Activated T-cell treated with anti-CD3 and anti-CD28 coated beads, Interleukin-2, amount 50 U/mL, for 72 hours (primary cell): ENCODE measurements around the gene ADAMTS12. TPM values are rescaled to one million over a fixed set of nuclear protein-coding genes. Genes with fewer than 3 reads are reported as not detected.

Experiments
- ATAC-seq, 2 donors: fragments of 150-1000 bp; cut with Tn5 transposase; replicated peaks in 1 of 2; 2 replicates each; pipeline ENCODE4 v1.10.0; 2021; ENCODE audit warnings: moderate library complexity in 2 of 2, mild to moderate bottlenecking in 1 of 2
- DNase-seq, 2 donors: peaks; one replicate each; pipeline ENCODE4 v3.0.0; 2021 to 2022; ENCODE audit warnings: mixed read lengths in 1 of 2
- H3K27ac Mint-ChIP-seq: one replicate; pipeline ENCODE4 v1.8.0; 2022; ENCODE audit warnings: mild to moderate bottlenecking, moderate library complexity, mixed read lengths
- H3K27me3 Mint-ChIP-seq: one replicate; pipeline ENCODE4 v1.8.0; 2022; ENCODE audit warnings: low read depth, mixed read lengths
- H3K36me3 Mint-ChIP-seq, 2 donors: one replicate each; pipeline ENCODE4 v1.8.0; 2022; ENCODE audit warnings: mixed read lengths in 2 of 2, mild to moderate bottlenecking in 1 of 2; ENCODE audit not compliant: insufficient read depth in 2 of 2
- H3K4me1 Mint-ChIP-seq: one replicate; pipeline ENCODE4 v1.8.0; 2022; ENCODE audit warnings: low read depth, mixed read lengths
- H3K4me3 Mint-ChIP-seq, 2 donors: one replicate each; pipeline ENCODE4 v1.8.0; 2022; ENCODE audit warnings: mild to moderate bottlenecking in 2 of 2, mixed read lengths in 2 of 2, moderate library complexity in 2 of 2
- H3K9me3 Mint-ChIP-seq, 2 donors: one replicate each; pipeline ENCODE4 v1.8.0; 2022; ENCODE audit warnings: mixed read lengths in 2 of 2
- total RNA-seq, 2 donors: library from RNA; stranded (reverse); gene quantifications; one replicate each; pipeline ENCODE4 v1.2.3, GENCODE V29; 2022

Gene ADAMTS12
- under 1 TPM in 1 of 2 donors, not detected in 1; 0.05 TPM for total RNA-seq

- H3K27ac Mint-ChIP-seq = no peak within 1 kb of the TSS
- ATAC-seq = peak in 1 of 2 donors; percentile 27
- H3K27me3 Mint-ChIP-seq = peaks cover 60% of the 10 kb centered on the region
- peak in 1 of 2 donors; percentile 1 for DNase-seq
- H3K36me3 Mint-ChIP-seq = no peaks in the 10 kb centered on the region
- H3K9me3 Mint-ChIP-seq = peaks cover 2 to 4% of the 10 kb centered on the region in 2 donors
- H3K4me1 Mint-ChIP-seq = peaks cover 6% of the 10 kb centered on the region
- peak within 1 kb of the TSS in 1 of 2 donors; percentile 63 for H3K4me3 Mint-ChIP-seq
Observed at GRCh38 chr5:33891788-33892619, at the start of gene ADAMTS12. Gene ADAMTS12 (minus strand): TSS chr5:33891990. CDS start chr5:33891856, 134 bp downstream.

DNA sequence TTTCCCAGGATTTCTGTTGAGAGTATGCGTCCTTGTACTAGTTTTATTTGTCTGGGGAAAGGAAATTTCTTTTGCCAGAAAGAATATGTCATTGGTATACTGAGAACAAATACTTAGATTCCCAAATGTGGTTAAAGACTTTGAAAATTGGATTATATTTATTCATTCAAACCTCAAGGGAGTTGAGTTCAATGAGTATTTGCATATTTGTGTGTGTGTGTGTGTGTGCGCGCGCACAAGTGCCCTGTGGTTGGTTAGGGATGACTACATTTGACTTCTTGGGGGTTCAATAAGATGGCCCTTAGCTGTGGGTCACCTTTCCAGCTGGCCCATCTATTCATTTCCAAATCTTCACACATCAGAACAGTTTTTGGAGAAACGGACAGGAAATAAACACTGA lies 49.3 kb upstream of the ADAMTS12 start:
- peaks cover 76% of the 10 kb centered on the region for H3K27me3 Mint-ChIP-seq

DNA sequence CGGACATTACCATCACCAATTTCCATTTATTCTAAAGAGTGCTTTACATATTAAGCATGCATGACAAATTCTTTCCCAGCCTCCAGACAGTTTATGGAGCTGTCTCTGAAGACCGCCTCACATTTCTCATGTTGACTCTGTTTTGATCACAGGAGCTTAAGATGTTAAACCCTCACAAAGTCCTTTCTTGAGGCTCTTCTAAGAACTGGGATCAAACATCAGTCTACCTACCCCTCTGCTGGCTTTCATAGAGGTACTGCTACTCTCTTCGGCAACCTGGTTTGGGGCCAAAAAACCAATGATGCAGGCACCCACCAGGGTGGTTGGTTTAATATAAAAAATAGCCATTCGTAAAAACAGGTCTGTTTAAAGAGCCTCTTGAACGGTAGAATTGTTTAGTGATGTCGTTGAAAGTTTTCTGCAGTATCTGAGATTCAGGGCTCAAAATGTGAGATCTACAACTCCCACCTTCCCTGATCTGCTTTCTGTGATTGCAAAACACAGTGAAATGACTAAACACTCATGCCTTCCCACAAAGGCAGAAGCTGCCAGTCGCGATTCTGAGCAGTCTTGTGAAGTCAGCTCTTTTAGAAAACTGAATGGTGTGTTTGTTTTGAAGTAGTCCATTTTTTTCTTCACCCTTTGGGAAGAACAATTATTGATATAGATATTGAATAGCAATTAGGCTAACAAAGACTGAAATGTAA lies 47.9 kb upstream of the ADAMTS12 start:
- H3K36me3 Mint-ChIP-seq = no peaks in the 10 kb centered on the region
- H3K27ac Mint-ChIP-seq = no peak overlapping the region
- H3K27me3 Mint-ChIP-seq = peaks cover 78% of the 10 kb centered on the region
- H3K4me1 Mint-ChIP-seq = peaks cover 9% of the 10 kb centered on the region
- DNase-seq (no peak), ATAC-seq (no peak)
- H3K4me3 Mint-ChIP-seq = no peak overlapping the region
- no peaks in the 10 kb centered on the region for H3K9me3 Mint-ChIP-seq

More for the DNA sequence above, 49.3 kb upstream of the ADAMTS12 start:
- Mint-ChIP-seq H3K9me3 (no peaks in the 10 kb centered on the region), H3K27ac (no peak overlapping the region), H3K4me3 (no peak overlapping the region), H3K4me1 (peaks cover 7% of the 10 kb centered on the region), H3K36me3 (no peaks in the 10 kb centered on the region)
- DNase-seq = no peak
- ATAC-seq = no peak

DNA sequence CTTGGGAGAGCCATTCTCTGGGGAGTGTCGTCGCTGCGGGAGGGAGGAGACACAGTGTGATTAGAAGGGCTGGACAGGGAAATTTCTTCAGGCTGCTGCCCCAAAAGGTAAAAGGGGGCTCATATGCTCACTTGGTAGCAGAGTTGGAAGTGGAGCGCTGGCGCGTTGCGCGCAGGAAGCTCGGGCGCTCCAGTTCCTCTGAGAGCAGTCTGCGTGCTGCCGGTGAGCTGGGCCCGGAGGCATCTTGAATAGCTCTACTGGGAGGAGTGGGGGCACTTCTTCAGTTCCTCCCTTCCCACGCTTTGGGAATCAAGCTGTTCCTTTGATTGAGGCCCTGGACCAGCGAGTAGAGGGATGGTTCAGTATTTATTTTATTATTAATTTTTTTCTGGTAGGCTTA lies 47.1 kb upstream of the ADAMTS12 start:
- Mint-ChIP-seq H3K27me3 (peaks cover 78% of the 10 kb centered on the region), H3K27ac (no peak overlapping the region), H3K36me3 (no peaks in the 10 kb centered on the region), H3K9me3 (no peaks in the 10 kb centered on the region), H3K4me1 (peaks cover 9% of the 10 kb centered on the region), H3K4me3 (no peak overlapping the region)
- no peak for DNase-seq
- ATAC-seq = no peak

GRCh38 chr5:33938507-33938796 lies 46.7 kb upstream of the ADAMTS12 start:
- Mint-ChIP-seq H3K4me1 (peaks cover 9% of the 10 kb centered on the region), H3K27me3 (peaks cover 78% of the 10 kb centered on the region), H3K27ac (no peak overlapping the region), H3K9me3 (no peaks in the 10 kb centered on the region), H3K36me3 (no peaks in the 10 kb centered on the region), H3K4me3 (no peak overlapping the region)
- ATAC-seq (no peak), DNase-seq (no peak)

DNA sequence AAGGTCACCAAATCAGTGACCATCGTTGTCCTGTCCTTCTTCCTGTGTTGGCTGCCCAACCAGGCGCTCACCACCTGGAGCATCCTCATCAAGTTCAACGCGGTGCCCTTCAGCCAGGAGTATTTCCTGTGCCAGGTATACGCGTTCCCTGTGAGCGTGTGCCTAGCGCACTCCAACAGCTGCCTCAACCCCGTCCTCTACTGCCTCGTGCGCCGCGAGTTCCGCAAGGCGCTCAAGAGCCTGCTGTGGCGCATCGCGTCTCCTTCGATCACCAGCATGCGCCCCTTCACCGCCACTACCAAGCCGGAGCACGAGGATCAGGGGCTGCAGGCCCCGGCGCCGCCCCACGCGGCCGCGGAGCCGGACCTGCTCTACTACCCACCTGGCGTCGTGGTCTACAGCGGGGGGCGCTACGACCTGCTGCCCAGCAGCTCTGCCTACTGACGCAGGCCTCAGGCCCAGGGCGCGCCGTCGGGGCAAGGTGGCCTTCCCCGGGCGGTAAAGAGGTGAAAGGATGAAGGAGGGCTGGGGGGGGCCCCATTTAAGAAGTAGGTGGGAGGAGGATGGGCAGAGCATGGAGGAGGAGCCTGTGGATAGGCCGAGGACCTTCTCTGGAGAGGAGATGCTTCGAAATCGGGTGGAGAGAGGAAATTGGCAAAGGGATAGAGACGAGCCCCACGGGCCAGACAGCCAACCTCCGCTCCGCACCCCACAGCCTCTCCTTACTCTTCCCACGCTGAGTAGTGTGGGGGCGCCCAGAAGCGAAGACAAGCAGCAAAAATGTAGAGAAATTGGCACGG lies 46.1 kb upstream of the ADAMTS12 start:
- H3K27me3 Mint-ChIP-seq = peaks cover 84% of the 10 kb centered on the region
- H3K9me3 Mint-ChIP-seq = no peaks in the 10 kb centered on the region
- H3K4me1 Mint-ChIP-seq = peaks cover 9% of the 10 kb centered on the region
- ATAC-seq = no peak
- no peak overlapping the region for H3K4me3 Mint-ChIP-seq
- no peaks in the 10 kb centered on the region for H3K36me3 Mint-ChIP-seq
- no peak for DNase-seq
- H3K27ac Mint-ChIP-seq = no peak overlapping the region

DNA sequence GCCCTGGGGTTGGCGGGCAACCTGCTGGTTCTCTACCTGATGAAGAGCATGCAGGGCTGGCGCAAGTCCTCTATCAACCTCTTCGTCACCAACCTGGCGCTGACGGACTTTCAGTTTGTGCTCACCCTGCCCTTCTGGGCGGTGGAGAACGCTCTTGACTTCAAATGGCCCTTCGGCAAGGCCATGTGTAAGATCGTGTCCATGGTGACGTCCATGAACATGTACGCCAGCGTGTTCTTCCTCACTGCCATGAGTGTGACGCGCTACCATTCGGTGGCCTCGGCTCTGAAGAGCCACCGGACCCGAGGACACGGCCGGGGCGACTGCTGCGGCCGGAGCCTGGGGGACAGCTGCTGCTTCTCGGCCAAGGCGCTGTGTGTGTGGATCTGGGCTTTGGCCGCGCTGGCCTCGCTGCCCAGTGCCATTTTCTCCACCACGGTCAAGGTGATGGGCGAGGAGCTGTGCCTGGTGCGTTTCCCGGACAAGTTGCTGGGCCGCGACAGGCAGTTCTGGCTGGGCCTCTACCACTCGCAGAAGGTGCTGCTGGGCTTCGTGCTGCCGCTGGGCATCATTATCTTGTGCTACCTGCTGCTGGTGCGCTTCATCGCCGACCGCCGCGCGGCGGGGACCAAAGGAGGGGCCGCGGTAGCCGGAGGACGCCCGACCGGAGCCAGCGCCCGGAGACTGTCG lies 45.4 kb upstream of the ADAMTS12 start:
- Mint-ChIP-seq H3K4me1 (peaks cover 9% of the 10 kb centered on the region), H3K27me3 (peaks cover 81% of the 10 kb centered on the region), H3K4me3 (no peak overlapping the region), H3K36me3 (no peaks in the 10 kb centered on the region), H3K9me3 (no peaks in the 10 kb centered on the region), H3K27ac (no peak overlapping the region)
- no peak for ATAC-seq
- DNase-seq = no peak

- H3K4me1 Mint-ChIP-seq = peaks cover 9% of the 10 kb centered on the region
- H3K36me3 Mint-ChIP-seq = no peaks in the 10 kb centered on the region
- DNase-seq = no peak
- peaks cover 81% of the 10 kb centered on the region for H3K27me3 Mint-ChIP-seq
- peak within 1 kb of the TSS in 1 of 2 donors; percentile 47 for H3K4me3 Mint-ChIP-seq
- ATAC-seq = no peak
- no peaks in the 10 kb centered on the region for H3K9me3 Mint-ChIP-seq
- no peak within 1 kb of the TSS for H3K27ac Mint-ChIP-seq
Observed at GRCh38 chr5:33936381-33937016, 44.7 kb upstream of the ADAMTS12 start, which contains the start of gene RXFP3. Gene RXFP3 (plus strand): TSS chr5:33936386. CDS start chr5:33936741, 355 bp downstream.

DNA sequence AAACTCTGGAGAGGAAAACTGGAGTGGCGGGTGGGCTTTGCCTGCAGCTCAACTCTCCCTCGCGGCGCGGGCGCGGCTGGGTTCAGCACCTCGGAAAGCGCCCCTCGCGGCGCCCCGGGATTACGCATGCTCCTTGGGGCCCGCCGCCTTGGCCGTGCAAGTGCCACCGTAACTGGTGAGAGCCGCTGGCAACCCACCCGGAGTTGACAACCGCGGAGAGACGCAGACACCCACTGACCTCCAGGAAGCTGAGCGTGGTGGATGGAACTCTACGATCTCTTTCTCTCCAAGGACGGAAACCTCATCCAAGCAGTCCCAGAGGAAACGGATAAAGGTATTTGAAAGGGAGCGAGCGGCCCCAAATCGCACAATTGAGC lies 44.2 kb upstream of the ADAMTS12 start:
- peak; percentile 33 to 55 for ATAC-seq
- DNase-seq = peak; percentile 52 to 61
- Mint-ChIP-seq H3K9me3 (no peaks in the 10 kb centered on the region), H3K27me3 (peaks cover 81% of the 10 kb centered on the region), H3K27ac (no peak overlapping the region), H3K36me3 (no peaks in the 10 kb centered on the region), H3K4me3 (peak overlapping the region in 1 of 2 donors; percentile 47), H3K4me1 (peaks cover 9% of the 10 kb centered on the region)

GRCh38 chr5:33934176-33934575 lies 42.4 kb upstream of the ADAMTS12 start:
- no peak overlapping the region for H3K4me3 Mint-ChIP-seq

DNA sequence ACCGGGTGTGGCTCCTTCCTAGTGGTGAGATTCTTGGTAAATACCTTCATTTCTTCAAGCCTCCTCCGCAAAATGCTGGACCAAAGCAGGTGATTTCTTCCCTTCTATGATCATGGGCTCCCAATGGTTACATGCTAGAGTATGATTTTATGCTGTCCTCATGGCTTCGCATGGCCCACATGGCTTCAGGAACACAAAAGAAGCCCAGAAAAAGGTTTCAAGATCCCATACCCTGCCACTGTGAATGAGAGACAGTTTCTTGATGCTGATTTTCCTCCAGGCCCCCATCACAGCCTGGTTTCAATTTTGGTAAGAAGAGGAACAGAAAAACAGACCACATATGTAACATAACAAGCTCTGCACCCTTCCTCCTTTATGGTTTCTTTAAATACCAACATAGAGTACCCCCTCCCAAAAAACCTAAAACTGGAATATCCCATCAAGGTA lies 42.0 kb upstream of the ADAMTS12 start:
- H3K27ac Mint-ChIP-seq = no peak overlapping the region
- H3K27me3 Mint-ChIP-seq = peaks cover 58% of the 10 kb centered on the region

More at GRCh38 chr5:33934176-33934575, 42.4 kb upstream of the ADAMTS12 start:
- Mint-ChIP-seq H3K4me1 (peaks cover 9% of the 10 kb centered on the region), H3K27me3 (peaks cover 63% of the 10 kb centered on the region), H3K27ac (no peak overlapping the region), H3K36me3 (no peaks in the 10 kb centered on the region), H3K9me3 (no peaks in the 10 kb centered on the region)
- no peak for DNase-seq
- ATAC-seq = no peak

GRCh38 chr5:33931136-33931535 lies 39.3 kb upstream of the ADAMTS12 start:
- DNase-seq (no peak), ATAC-seq (no peak)
- H3K27ac Mint-ChIP-seq = no peak overlapping the region
- H3K4me1 Mint-ChIP-seq = peaks cover 3% of the 10 kb centered on the region
- H3K4me3 Mint-ChIP-seq = no peak overlapping the region
- no peaks in the 10 kb centered on the region for H3K9me3 Mint-ChIP-seq
- H3K27me3 Mint-ChIP-seq = peaks cover 32% of the 10 kb centered on the region
- H3K36me3 Mint-ChIP-seq = no peaks in the 10 kb centered on the region

More for the DNA sequence above, 42.0 kb upstream of the ADAMTS12 start:
- ATAC-seq = no peak
- DNase-seq = no peak
- Mint-ChIP-seq H3K9me3 (no peaks in the 10 kb centered on the region), H3K4me3 (no peak overlapping the region), H3K36me3 (no peaks in the 10 kb centered on the region), H3K4me1 (peaks cover 9% of the 10 kb centered on the region)
